Kidney (tissue), 22 donors: ENCODE data around the gene DPH6. TPM values are rescaled to one million over a fixed set of nuclear protein-coding genes. Genes with fewer than 3 reads are reported as not detected.
A peak's percentile ranks its signal among the peaks of the same experiment; 100 is the strongest.
"Not testable (repeated sequence)": the region's sequence is repeated elsewhere in the genome, so short reads cannot be mapped to it uniquely, and the experiment has no call there.

Source experiments
- DNase-seq, 5 donors: peaks; one replicate each; pipeline ENCODE4 v3.0.0-alpha.2; 2013 to 2020
- FAIRE-seq: peaks from 2 replicates; lab custom pipeline; 2012; peaks lifted over from hg19 to GRCh38; lab: Jason Lieb, UNC
- H3K27ac ChIP-seq, 2 donors: one replicate each; pipeline ENCODE4 v1.7.0; 2013; ENCODE audit warnings: low read depth in 2 of 2, low read length in 2 of 2, inconsistent platforms in 1 of 2
- H3K27me3 ChIP-seq: one replicate; pipeline ENCODE4 v1.7.1; 2013; ENCODE audit warnings: low read length, inconsistent platforms; ENCODE audit not compliant: control insufficient read depth, insufficient read depth
- H3K36me3 ChIP-seq, 3 donors: one replicate each; pipeline versions ENCODE4 v1.7.0 to v1.7.1; 2013; ENCODE audit warnings: low read length in 3 of 3, control low read depth in 1 of 3, inconsistent platforms in 1 of 3; ENCODE audit not compliant: insufficient read depth in 3 of 3, control insufficient read depth in 2 of 3
- H3K4me1 ChIP-seq, 3 donors: one replicate each; pipeline versions ENCODE4 v1.7.0 to v1.7.1; 2013; ENCODE audit warnings: low read length in 3 of 3, inconsistent platforms in 1 of 3, low read depth in 1 of 3; ENCODE audit not compliant: control insufficient read depth in 2 of 3, insufficient read depth in 2 of 3
- H3K4me3 ChIP-seq, 3 donors: one replicate each; pipeline versions ENCODE4 v1.7.0 to v1.8.1; 2013; ENCODE audit warnings: low read length in 3 of 3, control low read depth in 1 of 3, inconsistent platforms in 1 of 3
- H3K9ac ChIP-seq, 3 donors: one replicate each; pipeline versions ENCODE4 v1.7.0 to v1.7.1; 2013; ENCODE audit warnings: low read length in 3 of 3, control low read depth in 1 of 3, inconsistent platforms in 1 of 3
- H3K9me3 ChIP-seq, 3 donors: one replicate each; pipeline versions ENCODE4 v1.7.0 to v1.7.1; 2013; ENCODE audit warnings: low read length in 3 of 3, control low read depth in 1 of 3, inconsistent platforms in 1 of 3; ENCODE audit not compliant: control insufficient read depth in 2 of 3, insufficient read depth in 1 of 3
- CTCF ChIP-seq: IDR thresholded peaks from 3 replicates; pipeline ENCODE4 v1.5.1; 2012; ENCODE audit warnings: mild to moderate bottlenecking, moderate library complexity, borderline replicate concordance; ENCODE audit not compliant: insufficient read depth; ENCODE audit errors: extremely low read depth
- intact Hi-C: fragments of 100-400 bp; cut with DNase I; formaldehyde crosslinking; loops from one replicate; pipeline ENCODE4 v1.11.1; 2022
- long read RNA-seq, 10 donors: library from polyadenylated mRNA in 1 of 10; unstranded in 1 of 10; transcript quantifications; one replicate each; pipeline ENCODE4 v2.0.0 and lab custom pipeline, GENCODE V29; 2021 to 2026
- polyA plus RNA-seq: library from polyadenylated mRNA; stranded (reverse); fragments of 350-450 nt; fragmentation: Illumina TruSeq; extraction: RNeasy Lipid Tissue Mini Kit (QIAGEN cat#74804); gene quantifications from one replicate; pipeline ENCODE4 v1.2.3, GENCODE V29; 2014; ENCODE audit warnings: low read depth, low replicate concordance; ENCODE audit not compliant: insufficient read depth
- total RNA-seq: library from RNA; stranded (reverse); fragmentation: NEBNext Ultra II Directional; extraction: Animal tissue kit (Norgen Biotek cat#: 25700); gene quantifications from one replicate; pipeline ENCODE4 v1.2.1, GENCODE V29; 2021
- donor health status: control.
- donor health status: control.
- donor health status: control.
- donor health status: control.
- donor health status: control.
- donor health status: DM: yes; HTN: yes; CAD: no.
- donor health status: Normal renal cell carcinoma (clear cell type).

Gene DPH6
- 29.8 TPM for total RNA-seq
- polyA plus RNA-seq = 10.1 TPM
- long read RNA-seq, donor 1 = 0 reads
- long read RNA-seq, donor 2, partial matches to known transcripts = 0 of 3 reads
- long read RNA-seq, donor 2, other reads (novel, unspliced or antisense) = 0 of 3 reads
- long read RNA-seq, donor 3, partial matches to known transcripts = 0 of 2 reads
- long read RNA-seq, donor 3, other reads (novel, unspliced or antisense) = 0 of 2 reads
- long read RNA-seq, donor 4 = 0 reads
- long read RNA-seq, donor 5 = 0 reads
- long read RNA-seq, donor 6, partial matches to known transcripts = 5 of 8 reads
- long read RNA-seq, donor 6, other reads (novel, unspliced or antisense) = 0 of 8 reads
- long read RNA-seq, donor 7, partial matches to known transcripts = 0 of 7 reads
- long read RNA-seq, donor 7, other reads (novel, unspliced or antisense) = 4 of 7 reads
- long read RNA-seq, donor 8, partial matches to known transcripts = 0 of 3 reads
- long read RNA-seq, donor 8, other reads (novel, unspliced or antisense) = 0 of 3 reads
- long read RNA-seq, donor 9, partial matches to known transcripts = 0 of 1 reads
- long read RNA-seq, donor 9, other reads (novel, unspliced or antisense) = 0 of 1 reads
- long read RNA-seq, donor 10, partial matches to known transcripts = 0 of 1 reads
- long read RNA-seq, donor 10, other reads (novel, unspliced or antisense) = 0 of 1 reads

- intact Hi-C loops = no loop called here
- Histone ChIP-seq H3K4me3 (peak within 1 kb of the TSS; percentile 85 to 92 (median 90)), H3K27ac (peak within 1 kb of the TSS; percentile 98 to 99), H3K4me1 (peaks cover 5 to 14% (median 14%) of the 10 kb centered on the region in 3 donors), H3K9ac (peak within 1 kb of the TSS; percentile 79 to 83 (median 80)), H3K27me3 (no peaks in the 10 kb centered on the region), H3K9me3 (no peaks in the 10 kb centered on the region), H3K36me3 (peaks cover 0 to 7% (median 0%) of the 10 kb centered on the region in 3 donors)
- no peak for TF ChIP-seq CTCF
- DNase-seq (peak; percentile 92 to 96 (median 95)), FAIRE-seq (no peak)
Observed at GRCh38 chr15:35545824-35546510, at the start of gene DPH6. DPH6 (minus strand) TSS chr15:35546165; CDS start chr15:35546141, 24 bp downstream.

- no peak overlapping the region for H3K9ac ChIP-seq
- no peak overlapping the region for H3K4me3 ChIP-seq
- H3K36me3 ChIP-seq = no peaks in the 10 kb centered on the region
- intact Hi-C loops = no loop called here
- H3K4me1 ChIP-seq = no peaks in the 10 kb centered on the region
- DNase-seq (peak in 1 of 5 donors; percentile 22), FAIRE-seq (no peak)
- no peak for TF ChIP-seq CTCF
- no peaks in the 10 kb centered on the region for H3K9me3 ChIP-seq
- no peak overlapping the region for H3K27ac ChIP-seq
- H3K27me3 ChIP-seq = no peaks in the 10 kb centered on the region
Observed at GRCh38 chr15:35595656-35596055, 49.7 kb upstream of the DPH6 start.

- FAIRE-seq, H3K4me3 ChIP-seq, H3K36me3 ChIP-seq, H3K4me1 ChIP-seq, intact Hi-C loops, H3K27ac ChIP-seq, H3K27me3 ChIP-seq, H3K9me3 ChIP-seq, DNase-seq, H3K9ac ChIP-seq: not testable (repeated sequence)
Observed at GRCh38 chr15:35591987-35592386, 46.0 kb upstream of the DPH6 start.
